ENCODE measurements around the gene MPDZ.

DNA sequence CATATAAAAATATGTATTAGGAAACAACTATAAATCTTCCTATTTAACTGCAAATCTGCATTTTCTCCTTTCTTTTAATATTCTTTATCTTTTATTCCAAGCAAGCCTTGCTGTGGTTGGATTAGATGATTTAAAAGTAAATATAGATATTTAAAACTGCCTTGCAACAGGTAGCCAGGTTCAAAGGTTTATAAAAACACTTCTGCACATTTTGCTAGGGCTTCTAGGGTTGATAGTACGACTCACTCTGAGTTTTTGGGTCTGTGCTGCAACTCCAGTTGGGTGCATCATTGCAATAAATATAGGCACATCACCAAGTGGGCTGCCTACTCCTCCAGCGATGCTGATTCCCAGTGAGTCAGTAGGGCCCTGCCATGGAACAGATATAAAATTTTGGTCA, 167.7 kb downstream of the MPDZ start:
- TF ChIP-seq EZH2phosphoT487 (conservative IDR thresholded peaks at IDR 0.05; ENCODE audit: low read length), result no peak
- TF ChIP-seq, protein P1, sequence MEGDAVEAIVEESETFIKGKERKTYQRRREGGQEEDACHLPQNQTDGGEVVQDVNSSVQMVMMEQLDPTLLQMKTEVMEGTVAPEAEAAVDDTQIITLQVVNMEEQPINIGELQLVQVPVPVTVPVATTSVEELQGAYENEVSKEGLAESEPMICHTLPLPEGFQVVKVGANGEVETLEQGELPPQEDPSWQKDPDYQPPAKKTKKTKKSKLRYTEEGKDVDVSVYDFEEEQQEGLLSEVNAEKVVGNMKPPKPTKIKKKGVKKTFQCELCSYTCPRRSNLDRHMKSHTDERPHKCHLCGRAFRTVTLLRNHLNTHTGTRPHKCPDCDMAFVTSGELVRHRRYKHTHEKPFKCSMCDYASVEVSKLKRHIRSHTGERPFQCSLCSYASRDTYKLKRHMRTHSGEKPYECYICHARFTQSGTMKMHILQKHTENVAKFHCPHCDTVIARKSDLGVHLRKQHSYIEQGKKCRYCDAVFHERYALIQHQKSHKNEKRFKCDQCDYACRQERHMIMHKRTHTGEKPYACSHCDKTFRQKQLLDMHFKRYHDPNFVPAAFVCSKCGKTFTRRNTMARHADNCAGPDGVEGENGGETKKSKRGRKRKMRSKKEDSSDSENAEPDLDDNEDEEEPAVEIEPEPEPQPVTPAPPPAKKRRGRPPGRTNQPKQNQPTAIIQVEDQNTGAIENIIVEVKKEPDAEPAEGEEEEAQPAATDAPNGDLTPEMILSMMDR (IDR thresholded peaks at IDR 0.05; ENCODE audit: insufficient read depth, low read length, poor library complexity, severe bottlenecking), result no peak

Measured in SU-DHL-6 (cell line).